Naive thymus-derived CD4-positive, alpha-beta T cell (primary cell): Measurements from ENCODE around the gene TMEM174. TPM values are rescaled to one million over a fixed set of nuclear protein-coding genes. Genes with fewer than 3 reads are reported as not detected.
"Not testable (repeated sequence)": the region's sequence is repeated elsewhere in the genome, so short reads cannot be mapped to it uniquely, and the experiment has no call there.

Experiments
- ATAC-seq: fragments of 150-1000 bp; cut with Tn5 transposase; 2 replicates; pipeline ENCODE4 v1.10.0; 2021; ENCODE audit warnings: mild to moderate bottlenecking, moderate library complexity
- CTCF ChIA-PET: fragments of 350-600 bp; sonication (Branson Sonifier 250); formaldehyde crosslinking; loops from one replicate; lab custom pipeline; 2021; ENCODE audit warnings: antibody characterized with exemption; lab: Charles Lee
- POLR2A ChIA-PET: fragments of 350-600 bp; sonication (Branson Sonifier 250); formaldehyde crosslinking; loops from one replicate; lab custom pipeline; 2021; ENCODE audit warnings: antibody characterized with exemption, inconsistent platforms; lab: Charles Lee
- DNase-seq, 9 donors: peaks; one replicate each; pipeline versions ENCODE4 v3.0.0 to v3.0.0-alpha.2; 2020 to 2022; ENCODE audit warnings: mixed read lengths in 1 of 9
- H3K27ac ChIP-seq: one replicate; pipeline ENCODE4 v1.7.0; 2013; ENCODE audit warnings: mild to moderate bottlenecking, low read depth, low read length, moderate library complexity
- H3K27me3 ChIP-seq, 2 donors: one replicate each; pipeline ENCODE4 v1.7.0; 2013; ENCODE audit warnings: low read length in 2 of 2, mild to moderate bottlenecking in 2 of 2, moderate library complexity in 2 of 2; ENCODE audit not compliant: control insufficient read depth in 2 of 2, insufficient read depth in 2 of 2
- H3K36me3 ChIP-seq, 3 experiments: 1 replicate in 2 of 3; 2 replicates in 1 of 3; pipeline ENCODE4 v1.7.0; 2013; ENCODE audit warnings: low read length in 3 of 3, mild to moderate bottlenecking in 3 of 3, moderate library complexity in 1 of 3; ENCODE audit not compliant: insufficient read depth in 3 of 3, control insufficient read depth in 2 of 3
- H3K4me1 ChIP-seq, 2 donors: one replicate each; pipeline ENCODE4 v1.7.0; 2013; ENCODE audit warnings: low read length in 2 of 2, mild to moderate bottlenecking in 2 of 2, moderate library complexity in 1 of 2; ENCODE audit not compliant: control insufficient read depth in 2 of 2, insufficient read depth in 2 of 2
- H3K4me3 ChIP-seq: 2 replicates; pipeline ENCODE4 v1.7.0; 2013; ENCODE audit warnings: mild to moderate bottlenecking, low read length
- H3K9me3 ChIP-seq, 3 experiments: 1 replicate in 2 of 3; 2 replicates in 1 of 3; pipeline ENCODE4 v1.7.0; 2013; ENCODE audit warnings: low read length in 3 of 3; ENCODE audit not compliant: control insufficient read depth in 2 of 3
- H3K27ac Mint-ChIP-seq, 9 donors: one replicate each; pipeline ENCODE4 v1.8.0; 2020 to 2022; ENCODE audit warnings: mixed read lengths in 9 of 9, mild to moderate bottlenecking in 8 of 9, moderate library complexity in 5 of 9, inconsistent platforms in 2 of 9
- H3K27me3 Mint-ChIP-seq, 5 donors: one replicate each; pipeline ENCODE4 v1.8.0; 2021 to 2022; ENCODE audit warnings: mixed read lengths in 5 of 5, mild to moderate bottlenecking in 1 of 5
- H3K36me3 Mint-ChIP-seq, 5 donors: one replicate each; pipeline ENCODE4 v1.8.0; 2020 to 2022; ENCODE audit warnings: mixed read lengths in 5 of 5, mild to moderate bottlenecking in 3 of 5, inconsistent platforms in 1 of 5
- H3K4me1 Mint-ChIP-seq, 7 donors: one replicate each; pipeline ENCODE4 v1.8.0; 2020 to 2022; ENCODE audit warnings: mixed read lengths in 7 of 7, mild to moderate bottlenecking in 3 of 7, inconsistent platforms in 1 of 7
- H3K4me3 Mint-ChIP-seq, 10 donors: one replicate each; pipeline ENCODE4 v1.8.0; 2020 to 2022; ENCODE audit warnings: mild to moderate bottlenecking in 10 of 10, mixed read lengths in 10 of 10, moderate library complexity in 6 of 10, inconsistent platforms in 2 of 10
- H3K9me3 Mint-ChIP-seq, 11 donors: one replicate each; pipeline ENCODE4 v1.8.0; 2020 to 2022; ENCODE audit warnings: mixed read lengths in 11 of 11, mild to moderate bottlenecking in 4 of 11, inconsistent platforms in 1 of 11, moderate library complexity in 1 of 11
- intact Hi-C, 2 donors: fragments of 100-400 bp; cut with micrococcal nuclease; formaldehyde crosslinking; loops; one replicate each; pipeline ENCODE4 v1.15.1; 2023
- polyA plus RNA-seq, 2 donors: library from polyadenylated mRNA; unstranded; fragments of 300-500 nt; fragmentation: Illumina TruSeq; gene quantifications; one replicate each; pipeline ENCODE4 v1.2.3, GENCODE V29; 2021
- total RNA-seq, 6 experiments: library from RNA in 5 of 6; stranded (reverse) in 5 of 6; gene quantifications; 1 replicate in 5 of 6; 2 replicates in 1 of 6; pipeline ENCODE4 v1.2.3 and lab custom pipeline; 2021 to 2026

TMEM174 gene
- total and polyA plus RNA-seq, 7 experiments from 2014 or later: not detected

DNA sequence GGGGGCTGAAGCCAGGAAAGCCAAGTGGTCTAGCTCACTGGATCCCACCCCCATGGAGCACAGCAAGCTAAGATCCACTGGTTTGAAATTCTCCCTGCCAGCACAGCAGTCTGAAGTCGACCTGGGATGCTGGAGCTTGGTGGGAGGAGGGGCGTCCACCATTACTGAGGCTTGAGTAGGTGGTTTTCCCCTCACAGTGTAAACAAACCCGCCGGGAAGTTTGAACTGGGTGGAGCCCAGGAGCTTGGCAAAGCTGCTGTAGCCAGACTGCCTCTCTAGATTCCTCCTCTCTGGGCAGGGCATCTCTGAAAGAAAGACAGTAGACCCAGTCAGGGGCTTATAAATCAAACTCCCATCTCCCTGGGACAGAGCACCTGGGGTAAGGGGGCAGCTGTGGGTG, 34.2 kb downstream of the TMEM174 start:
- ATAC-seq, POLR2A ChIA-PET, H3K4me1 ChIP-seq, H3K4me3 Mint-ChIP-seq, H3K9me3 ChIP-seq, H3K27ac ChIP-seq, H3K27ac Mint-ChIP-seq, H3K4me1 Mint-ChIP-seq, DNase-seq, H3K4me3 ChIP-seq, intact Hi-C loops, H3K36me3 ChIP-seq: not testable (repeated sequence)
- H3K27me3 ChIP-seq: peaks cover 0 to 11% of the 10 kb centered on the region in 2 donors
- Mint-ChIP-seq H3K9me3 (peaks cover 8 to 56% (median 21%) of the 10 kb centered on the region in 11 donors), H3K36me3 (peaks cover 0 to 25% (median 8%) of the 10 kb centered on the region in 5 donors), H3K27me3 (peaks cover 39 to 84% (median 75%) of the 10 kb centered on the region in 5 donors)
- CTCF ChIA-PET: interaction anchor here (1.2 kb wide), 1 partner anchor 9 kb away, joined by 4 read pairs; no protein-coding TSS in a partner anchor

DNA sequence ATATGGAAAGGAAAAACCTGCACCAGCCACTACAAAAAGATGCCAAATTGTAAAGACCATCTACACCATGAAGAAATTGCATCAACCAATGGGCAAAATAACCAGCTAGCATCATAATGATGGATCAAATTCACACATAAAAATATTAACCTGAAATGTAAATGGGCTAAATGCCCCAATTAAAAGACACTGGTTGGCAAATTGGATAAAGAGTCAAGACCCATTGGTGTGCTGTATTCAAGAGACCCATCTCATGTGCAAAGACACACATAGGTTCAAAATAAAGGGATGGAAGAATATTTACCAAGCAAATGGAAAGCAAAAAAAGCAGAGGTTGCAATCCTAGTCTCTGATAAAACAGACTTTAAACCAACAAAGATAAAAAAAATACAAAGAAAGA, 36.1 kb downstream of the TMEM174 start:
- POLR2A ChIA-PET, H3K4me3 Mint-ChIP-seq, intact Hi-C loops, H3K4me3 ChIP-seq, H3K9me3 ChIP-seq, H3K4me1 Mint-ChIP-seq, H3K27ac ChIP-seq, H3K4me1 ChIP-seq, DNase-seq, H3K36me3 ChIP-seq, ATAC-seq, CTCF ChIA-PET, H3K27ac Mint-ChIP-seq: not testable (repeated sequence)
- Mint-ChIP-seq H3K9me3 (peaks cover 8 to 62% (median 24%) of the 10 kb centered on the region in 11 donors), H3K36me3 (peaks cover 0 to 25% (median 8%) of the 10 kb centered on the region in 5 donors), H3K27me3 (peaks cover 48 to 85% (median 81%) of the 10 kb centered on the region in 5 donors)
- H3K27me3 ChIP-seq: peaks cover 5 to 17% of the 10 kb centered on the region in 2 donors

- H3K27ac Mint-ChIP-seq: not testable (repeated sequence)
Measured at GRCh38 chr5:73212693-73213092, 39.7 kb downstream of the TMEM174 start.

DNA sequence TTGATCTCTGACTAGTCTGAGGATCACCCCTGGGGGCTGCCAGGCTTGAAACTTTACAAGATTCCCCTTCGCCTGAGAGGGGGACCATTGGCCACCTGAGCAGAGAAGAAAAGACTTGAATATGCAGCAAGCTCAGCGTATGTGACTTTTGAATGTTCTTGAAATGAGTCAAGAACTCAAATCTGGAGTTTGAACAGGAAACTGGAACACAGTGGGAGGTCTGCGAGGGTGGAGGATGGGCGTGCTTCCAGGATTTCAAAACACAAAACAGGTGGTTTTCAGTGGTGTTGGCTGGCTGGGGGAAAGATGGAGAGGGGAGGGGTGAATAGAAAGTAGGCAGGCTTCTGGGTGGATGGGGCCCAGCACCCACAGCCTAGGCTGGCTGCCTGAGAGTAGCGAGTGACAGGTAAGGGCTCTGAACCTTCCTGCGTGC, 40.6 kb downstream of the TMEM174 start:
- ATAC-seq (no peak), DNase-seq (no peak)
- no peaks in the 10 kb centered on the region for H3K9me3 ChIP-seq
- POLR2A ChIA-PET: no interaction called here
- Mint-ChIP-seq H3K36me3 (peaks cover 0 to 13% (median 4%) of the 10 kb centered on the region in 5 donors), H3K4me1 (peaks cover 0 to 14% (median 6%) of the 10 kb centered on the region in 7 donors), H3K27ac (no peak overlapping the region), H3K27me3 (peaks cover 82 to 96% (median 88%) of the 10 kb centered on the region in 5 donors), H3K4me3 (no peak overlapping the region), H3K9me3 (peaks cover 2 to 42% (median 18%) of the 10 kb centered on the region in 11 donors)
- H3K27me3 ChIP-seq: peaks cover 11 to 15% of the 10 kb centered on the region in 2 donors
- no peak overlapping the region for H3K27ac ChIP-seq
- H3K36me3 ChIP-seq: no peaks in the 10 kb centered on the region
- no peak overlapping the region for H3K4me3 ChIP-seq
- CTCF ChIA-PET: no interaction called here
- intact Hi-C loops: no loop called here
- no peaks in the 10 kb centered on the region for H3K4me1 ChIP-seq

More at GRCh38 chr5:73212693-73213092, 39.7 kb downstream of the TMEM174 start:
- H3K36me3 ChIP-seq, DNase-seq, H3K4me3 Mint-ChIP-seq, POLR2A ChIA-PET, CTCF ChIA-PET, H3K4me1 ChIP-seq, H3K9me3 ChIP-seq, H3K4me3 ChIP-seq, H3K27ac ChIP-seq, ATAC-seq, intact Hi-C loops: not testable (repeated sequence)
- peaks cover 0 to 20% (median 8%) of the 10 kb centered on the region in 5 donors for H3K36me3 Mint-ChIP-seq
- peaks cover 8 to 51% (median 24%) of the 10 kb centered on the region in 11 donors for H3K9me3 Mint-ChIP-seq
- H3K27me3 ChIP-seq: peaks cover 11 to 15% of the 10 kb centered on the region in 2 donors
- peaks cover 77 to 99% (median 87%) of the 10 kb centered on the region in 5 donors for H3K27me3 Mint-ChIP-seq
- peaks cover 0 to 14% (median 6%) of the 10 kb centered on the region in 7 donors for H3K4me1 Mint-ChIP-seq

- peaks cover 0 to 8% (median 4%) of the 10 kb centered on the region in 5 donors for H3K36me3 Mint-ChIP-seq
- CTCF ChIA-PET: interaction anchor here (2.0 kb wide), 1 partner anchor 237 kb away, joined by 6 read pairs; no protein-coding TSS in a partner anchor
Measured at GRCh38 chr5:73214306-73214705, 41.3 kb downstream of the TMEM174 start.

GRCh38 chr5:73214996-73215395, 42.0 kb downstream of the TMEM174 start:
- H3K36me3 Mint-ChIP-seq: peaks cover 0 to 2% (median 0%) of the 10 kb centered on the region in 5 donors
- ChIA-PET POLR2A (no interaction called here), CTCF (interaction anchor here (0.8 to 2.0 kb wide), 3 partner anchors 9 to 296 kb away, joined by 3 to 6 read pairs (median 6); no protein-coding TSS in a partner anchor)
- H3K36me3 ChIP-seq: no peaks in the 10 kb centered on the region
- DNase-seq (no peak), ATAC-seq (no peak)
- peaks cover 74 to 86% (median 84%) of the 10 kb centered on the region in 5 donors for H3K27me3 Mint-ChIP-seq
- peaks cover 0 to 28% (median 7%) of the 10 kb centered on the region in 11 donors for H3K9me3 Mint-ChIP-seq
- intact Hi-C loops: loop anchor here in 1 of 2 donors (5.0 kb wide), 1 partner anchor 82 kb away; no protein-coding TSS in a partner anchor
- H3K9me3 ChIP-seq: no peaks in the 10 kb centered on the region
- peaks cover 11 to 15% of the 10 kb centered on the region in 2 donors for H3K27me3 ChIP-seq
- no peak overlapping the region for H3K27ac ChIP-seq
- no peak overlapping the region for H3K27ac Mint-ChIP-seq
- peak overlapping the region in 7 of 10 donors; percentile 31 to 73 (median 62) for H3K4me3 Mint-ChIP-seq
- peaks cover 0 to 14% (median 6%) of the 10 kb centered on the region in 7 donors for H3K4me1 Mint-ChIP-seq
- no peak overlapping the region for H3K4me3 ChIP-seq
- H3K4me1 ChIP-seq: no peaks in the 10 kb centered on the region

More at GRCh38 chr5:73214306-73214705, 41.3 kb downstream of the TMEM174 start:
- Mint-ChIP-seq H3K27me3 (peaks cover 78 to 89% (median 86%) of the 10 kb centered on the region in 5 donors), H3K4me1 (peaks cover 0 to 14% (median 6%) of the 10 kb centered on the region in 7 donors), H3K9me3 (peaks cover 0 to 35% (median 13%) of the 10 kb centered on the region in 11 donors), H3K27ac (no peak overlapping the region), H3K4me3 (peak overlapping the region in 1 of 10 donors; percentile 2)
- POLR2A ChIA-PET: no interaction called here
- Histone ChIP-seq H3K36me3 (no peaks in the 10 kb centered on the region), H3K27me3 (peaks cover 11 to 15% of the 10 kb centered on the region in 2 donors), H3K9me3 (no peaks in the 10 kb centered on the region), H3K4me1 (no peaks in the 10 kb centered on the region), H3K4me3 (no peak overlapping the region), H3K27ac (no peak overlapping the region)
- DNase-seq (no peak), ATAC-seq (no peak)
- intact Hi-C loops: no loop called here
